DMS 273 (cell line): ENCODE data around the gene ARAP1.

Source experiments
- DNase-seq: peaks from one replicate; lab custom pipeline; 2025; ENCODE audit not compliant: unreplicated experiment; lab: John Stamatoyannopoulos, UW

The ARAP1 gene

GRCh38 chr11:72744474-72744873 is 7.7 kb downstream of the ARAP1 start:
- no peak for DNase-seq

- peak; percentile 60 for DNase-seq
Observed at GRCh38 chr11:72743321-72744221, 8.6 kb downstream of the ARAP1 start.

DNA sequence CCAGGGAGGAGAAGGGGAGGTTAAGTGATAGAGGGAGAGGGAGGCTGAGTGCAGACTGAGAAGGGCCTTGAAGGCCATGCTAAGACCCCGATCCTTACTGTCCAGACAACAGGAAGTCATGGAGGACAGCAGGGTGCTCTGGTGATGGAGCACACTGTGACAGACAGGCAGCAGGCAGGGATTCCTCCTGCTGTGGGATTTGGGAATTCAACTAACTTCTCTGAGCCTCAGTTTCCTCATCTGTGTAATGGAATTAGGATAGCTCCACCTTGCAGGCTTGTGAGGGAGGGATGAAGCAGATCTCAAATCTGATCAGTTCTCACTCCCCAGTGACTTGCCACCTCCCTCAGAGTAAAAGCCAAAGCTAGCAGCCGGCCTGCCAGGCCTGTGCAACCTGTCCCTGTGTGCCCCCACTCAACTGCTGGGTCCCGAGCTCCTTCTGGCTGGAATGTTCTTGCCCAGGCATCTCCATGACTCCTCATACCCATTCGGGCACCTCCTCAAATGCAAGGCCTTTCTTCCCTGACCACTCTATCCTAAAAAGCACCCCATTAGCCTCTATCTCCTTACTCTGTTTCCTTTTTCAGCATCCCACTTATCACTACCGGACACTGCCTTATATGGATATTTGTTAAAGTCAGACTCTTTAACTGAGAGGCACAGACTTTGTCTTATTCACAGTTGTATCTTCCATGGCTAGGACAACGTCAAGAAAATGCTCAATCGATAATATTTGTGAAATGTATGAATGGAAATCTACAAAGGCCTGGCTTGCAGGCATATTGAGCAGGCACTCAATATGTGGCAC is 9.5 kb downstream of the ARAP1 start:
- no peak for DNase-seq

DNA sequence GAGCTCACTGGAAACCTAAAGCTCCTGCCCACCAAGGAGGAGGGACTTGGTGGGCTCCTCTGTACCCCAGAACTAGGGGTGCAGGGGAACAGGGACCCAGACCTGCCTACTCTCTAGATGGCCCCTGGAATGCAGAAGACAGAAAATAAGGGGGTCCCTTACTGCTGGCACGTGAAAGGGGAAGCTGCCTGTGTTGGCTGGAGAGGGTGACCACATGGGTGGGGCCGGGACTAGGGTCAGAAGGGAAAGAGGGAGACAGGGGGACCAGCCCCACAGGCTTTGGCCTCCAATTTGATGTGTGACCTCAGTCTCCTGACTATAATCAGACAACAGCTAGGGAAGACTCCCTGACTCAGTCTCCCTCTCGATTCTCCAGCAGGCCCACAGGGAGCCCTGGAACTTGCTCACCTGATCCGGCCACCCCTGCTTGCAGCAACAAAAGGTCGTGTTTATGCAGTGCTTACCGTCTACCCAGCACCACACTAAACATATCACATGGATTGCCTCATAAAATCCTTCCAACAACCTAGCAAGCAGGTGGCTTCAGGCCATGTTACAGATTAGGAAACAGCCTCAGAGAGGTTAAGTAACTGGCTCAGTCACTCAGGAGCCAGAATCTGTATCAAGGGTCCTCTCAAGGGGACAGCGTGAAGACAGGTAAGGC is 10.2 kb downstream of the ARAP1 start:
- no peak for DNase-seq

GRCh38 chr11:72741429-72741833 is 10.8 kb downstream of the ARAP1 start:
- DNase-seq = no peak

DNA sequence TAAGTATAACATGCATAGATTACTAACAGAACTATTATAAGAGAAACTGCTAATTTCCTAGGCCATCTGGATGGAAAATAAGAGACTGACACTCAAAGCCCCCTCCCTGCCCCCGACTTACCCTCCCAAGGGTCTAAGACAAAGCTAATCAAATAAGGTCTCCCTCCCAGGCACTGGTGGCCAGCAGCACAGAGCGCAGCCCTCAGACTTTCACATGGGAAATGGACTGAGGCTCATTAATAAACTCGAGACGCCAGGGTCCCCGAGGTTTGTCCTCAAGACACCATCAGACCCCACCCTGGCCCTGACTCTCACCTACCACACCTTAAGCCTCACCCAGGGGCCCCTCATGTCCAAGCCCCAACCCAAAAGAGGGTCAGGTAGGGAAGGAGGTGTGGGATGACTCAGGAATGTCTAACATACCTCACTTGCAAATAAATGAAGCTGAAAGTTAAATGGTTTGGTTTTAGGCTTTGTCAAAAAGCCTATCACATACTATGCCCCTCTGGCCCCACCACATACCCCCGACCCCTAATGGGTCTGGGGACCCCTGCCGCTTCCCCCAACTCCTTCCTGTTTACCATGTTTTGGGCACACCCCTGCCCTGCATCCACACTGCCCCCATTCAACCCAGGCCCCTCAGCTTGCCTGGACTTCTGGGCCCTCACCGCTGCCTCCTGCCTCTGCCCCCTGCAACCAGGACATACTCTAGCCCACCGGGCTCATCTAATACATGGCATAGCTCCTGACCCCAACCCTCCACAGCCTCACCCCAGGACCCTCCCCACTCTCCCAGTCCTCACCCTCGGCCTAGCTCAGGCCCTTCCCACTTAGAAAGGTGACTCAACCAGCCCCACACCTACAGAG is 11.4 kb downstream of the ARAP1 start:
- no peak for DNase-seq

DNA sequence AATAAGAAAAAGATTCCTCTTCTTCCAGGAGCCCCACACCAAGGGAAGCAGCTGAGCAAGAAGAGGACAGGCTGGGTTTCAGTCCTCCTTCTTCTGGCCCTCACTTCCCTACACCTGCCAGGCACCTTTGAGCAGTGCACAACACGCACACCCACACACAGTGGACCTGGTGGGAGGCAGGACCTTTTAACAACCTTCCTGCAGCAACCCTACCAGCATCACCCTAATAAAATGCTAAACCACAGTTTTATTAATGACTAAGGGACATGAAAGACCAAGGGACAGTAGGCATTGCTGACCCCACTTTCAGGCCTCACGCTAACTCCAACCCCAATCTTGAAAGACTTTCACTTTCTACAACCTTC is 12.2 kb downstream of the ARAP1 start:
- no peak for DNase-seq

GRCh38 chr11:72739240-72740059 is 12.8 kb downstream of the ARAP1 start:
- no peak for DNase-seq

GRCh38 chr11:72738199-72739141 is 13.7 kb downstream of the ARAP1 start:
- no peak for DNase-seq

DNA sequence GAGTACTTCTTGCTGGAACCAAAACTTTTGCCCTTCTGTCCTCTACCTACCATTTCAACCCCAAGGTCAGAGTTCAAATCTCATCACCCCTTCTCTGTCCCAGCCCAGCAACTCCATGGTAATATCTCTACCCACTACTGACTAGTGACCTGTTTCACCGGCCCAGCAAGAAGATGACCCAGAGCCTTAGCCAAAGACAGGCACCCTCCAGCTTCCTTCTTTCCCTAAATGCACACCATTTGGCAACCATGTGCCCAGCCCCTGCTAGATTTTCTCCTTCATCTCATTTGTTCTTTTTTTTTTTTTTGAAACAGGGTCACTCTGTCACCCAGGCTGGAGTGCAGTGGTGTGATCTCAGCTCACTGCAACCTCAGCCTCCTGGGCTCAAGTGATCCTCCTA is 14.9 kb downstream of the ARAP1 start:
- no peak for DNase-seq

DNA sequence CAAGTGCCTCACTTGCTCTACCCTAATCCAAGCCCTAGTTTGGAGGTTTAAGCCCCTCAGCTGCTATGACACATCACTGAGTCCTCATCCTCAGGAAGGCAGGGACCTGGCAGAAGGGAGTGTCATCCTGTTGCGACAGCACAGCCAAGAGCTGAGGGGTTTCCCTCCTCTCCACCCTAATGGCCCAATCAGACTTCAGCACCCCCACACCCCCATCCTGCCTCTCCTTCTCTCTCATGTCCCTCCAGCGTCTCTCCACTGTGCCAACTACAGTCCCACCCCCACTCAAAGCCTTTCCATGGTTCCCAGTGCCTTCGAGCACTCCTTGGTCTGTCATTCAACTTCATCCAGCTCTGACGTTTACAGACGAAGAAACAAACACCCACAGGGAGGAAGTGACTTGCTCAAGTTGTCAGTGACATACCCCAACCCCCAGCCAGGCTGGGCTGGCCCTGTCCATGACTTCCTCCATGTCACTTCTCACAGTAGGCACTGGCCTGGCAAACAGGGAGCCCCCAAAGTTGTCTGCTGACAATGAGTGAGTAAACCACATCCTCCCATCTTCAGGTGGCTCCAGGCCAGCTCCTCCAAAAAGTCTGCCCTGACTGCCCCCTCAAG is 15.6 kb downstream of the ARAP1 start:
- DNase-seq = no peak

GRCh38 chr11:72735495-72736027 is 16.6 kb downstream of the ARAP1 start:
- DNase-seq = no peak

- DNase-seq = no peak
Observed at GRCh38 chr11:72732329-72732728, 19.9 kb downstream of the ARAP1 start.

- no peak for DNase-seq
Observed at GRCh38 chr11:72730737-72731136, 21.5 kb downstream of the ARAP1 start.

DNA sequence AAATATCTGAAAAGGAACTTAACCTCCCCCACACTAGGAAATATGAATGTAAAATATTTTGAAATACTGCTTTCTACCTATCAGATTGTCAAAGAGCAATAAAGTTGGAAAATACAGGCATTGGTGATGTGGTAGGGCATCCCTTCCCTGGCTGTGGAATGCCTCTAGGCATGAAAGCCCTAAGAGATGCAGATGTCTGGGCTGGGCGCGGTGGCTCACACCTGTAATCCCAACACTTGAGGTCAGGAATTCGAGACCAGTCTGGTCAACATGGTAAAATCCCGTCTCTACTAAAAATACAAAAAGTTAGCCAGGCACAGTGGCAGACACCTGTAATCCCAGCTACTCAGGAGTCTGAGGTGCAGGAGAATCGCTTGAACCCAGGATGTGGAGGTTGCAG is 22.0 kb downstream of the ARAP1 start:
- no peak for DNase-seq

GRCh38 chr11:72727521-72727920 is 24.7 kb downstream of the ARAP1 start:
- no peak for DNase-seq

DNA sequence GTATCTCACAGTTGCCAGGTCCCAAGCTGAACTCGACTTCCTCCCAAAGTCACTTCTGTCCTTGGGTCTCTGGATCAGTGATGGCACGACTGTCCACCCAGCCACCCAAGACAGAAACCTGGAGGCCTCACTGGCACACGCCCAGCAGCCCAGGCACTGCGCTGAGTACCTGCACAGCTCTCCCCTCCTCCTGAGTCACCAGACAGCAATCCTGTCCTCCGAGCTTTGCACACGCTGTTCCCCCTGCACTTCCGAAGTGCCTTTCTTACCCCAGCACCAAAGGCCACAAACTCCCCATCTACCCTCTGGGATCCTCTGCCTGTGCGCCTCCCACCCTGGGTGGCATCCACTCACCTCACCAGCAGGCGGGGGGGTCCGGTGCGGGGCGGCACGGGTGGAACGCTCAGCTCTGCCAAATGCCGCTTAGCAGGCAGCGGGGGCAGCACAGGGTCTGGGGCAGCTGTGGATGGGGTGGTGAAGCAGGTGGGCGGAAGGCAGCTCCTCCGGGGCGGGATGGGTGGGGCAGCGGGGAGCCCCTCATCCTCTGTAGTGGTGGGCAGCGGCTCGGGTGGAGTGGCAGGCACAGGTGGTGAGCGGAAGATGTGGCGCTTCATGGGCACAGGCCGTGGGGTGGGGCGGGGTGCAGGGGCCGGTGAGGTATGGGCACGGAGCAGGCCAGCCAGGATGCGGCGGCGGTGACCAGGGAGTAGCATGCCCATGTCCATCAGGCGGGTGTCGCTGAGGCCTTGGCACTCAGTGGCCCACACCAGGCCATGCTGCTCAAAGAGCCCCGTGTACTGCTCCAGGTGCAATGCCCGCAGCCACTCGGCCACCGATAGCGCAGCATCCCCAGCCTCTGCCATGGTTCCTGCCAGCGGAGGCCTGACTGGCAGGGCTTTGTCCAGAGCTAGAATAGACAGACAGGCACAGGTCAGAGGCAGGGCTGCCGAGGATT is 25.7 kb downstream of the ARAP1 start:
- no peak for DNase-seq
